Measurements from ENCODE around the gene SLC7A5.
"Not testable (repeated sequence)": the region's sequence is repeated elsewhere in the genome, so short reads cannot be mapped to it uniquely, and the experiment has no call there.

The SLC7A5 gene

DNA sequence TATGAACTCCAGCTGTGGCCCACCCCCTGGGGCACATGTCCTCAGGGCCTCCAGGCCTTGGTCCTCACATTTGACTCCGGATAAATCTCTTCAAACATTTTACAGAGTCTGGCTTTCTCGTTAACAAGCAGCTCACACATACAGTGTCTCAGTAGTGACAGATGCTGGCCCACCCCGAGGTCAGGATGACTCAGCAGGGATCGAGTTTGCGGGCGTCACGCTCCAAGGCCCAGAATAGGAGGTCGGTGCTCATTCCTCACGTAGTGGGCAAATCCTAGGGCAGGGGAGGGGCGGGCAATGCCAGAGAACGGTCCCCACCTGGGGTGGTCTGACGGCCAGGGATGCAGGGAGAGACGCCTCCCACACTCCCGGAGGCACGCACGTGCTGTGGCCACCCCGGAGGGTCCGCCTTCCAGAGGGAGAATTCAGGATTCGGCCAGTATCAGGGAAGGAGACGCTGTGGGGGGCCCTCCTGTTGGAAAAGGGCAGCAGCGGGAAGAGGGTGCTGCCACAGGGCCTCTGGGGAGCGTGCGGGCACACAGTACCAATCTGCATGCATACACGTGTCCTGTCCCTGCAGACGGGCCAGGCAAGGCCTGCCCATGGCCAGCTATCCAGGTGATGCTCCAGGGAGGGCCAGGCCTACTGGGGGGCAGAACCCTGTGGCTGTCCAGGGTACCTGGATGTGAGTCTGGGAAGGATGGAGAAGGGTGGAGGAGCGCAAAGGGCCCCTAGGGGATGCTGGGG, 8.6 kb downstream of the SLC7A5 start:
- H3K4me1 ChIP-seq (ENCODE audit: insufficient read depth, low read length), result peaks cover 99% of the 10 kb centered on the region
- peaks cover 92% of the 10 kb centered on the region for H3K36me3 ChIP-seq (ENCODE audit: insufficient read depth, low read length)
- no peak overlapping the region; the same call in 1 of the 2 replicates for H3K9ac ChIP-seq (ENCODE audit: low read depth, low read length)
- peak overlapping the region; percentile 45 for H3K27ac ChIP-seq (ENCODE audit: low read length)
- no peak overlapping the region for H2AFZ ChIP-seq (ENCODE audit: low read depth, low read length)
- TF ChIP-seq, protein P1, sequence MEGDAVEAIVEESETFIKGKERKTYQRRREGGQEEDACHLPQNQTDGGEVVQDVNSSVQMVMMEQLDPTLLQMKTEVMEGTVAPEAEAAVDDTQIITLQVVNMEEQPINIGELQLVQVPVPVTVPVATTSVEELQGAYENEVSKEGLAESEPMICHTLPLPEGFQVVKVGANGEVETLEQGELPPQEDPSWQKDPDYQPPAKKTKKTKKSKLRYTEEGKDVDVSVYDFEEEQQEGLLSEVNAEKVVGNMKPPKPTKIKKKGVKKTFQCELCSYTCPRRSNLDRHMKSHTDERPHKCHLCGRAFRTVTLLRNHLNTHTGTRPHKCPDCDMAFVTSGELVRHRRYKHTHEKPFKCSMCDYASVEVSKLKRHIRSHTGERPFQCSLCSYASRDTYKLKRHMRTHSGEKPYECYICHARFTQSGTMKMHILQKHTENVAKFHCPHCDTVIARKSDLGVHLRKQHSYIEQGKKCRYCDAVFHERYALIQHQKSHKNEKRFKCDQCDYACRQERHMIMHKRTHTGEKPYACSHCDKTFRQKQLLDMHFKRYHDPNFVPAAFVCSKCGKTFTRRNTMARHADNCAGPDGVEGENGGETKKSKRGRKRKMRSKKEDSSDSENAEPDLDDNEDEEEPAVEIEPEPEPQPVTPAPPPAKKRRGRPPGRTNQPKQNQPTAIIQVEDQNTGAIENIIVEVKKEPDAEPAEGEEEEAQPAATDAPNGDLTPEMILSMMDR (IDR thresholded peaks at IDR 0.05; ENCODE audit: borderline replicate concordance, extremely low read depth, low read length, poor library complexity, severe bottlenecking), result no peak
- no peak for TF ChIP-seq EZH2 (IDR thresholded peaks at IDR 0.05; ENCODE audit: borderline replicate concordance, low read depth, low read length, severe bottlenecking)
- H3K27me3 ChIP-seq (ENCODE audit: insufficient read depth, low read length, poor library complexity), result no peaks in the 10 kb centered on the region
- ATAC-seq (ENCODE audit: insufficient read depth, low read depth) (peak; percentile 33), DNase-seq (no peak)
- H3K79me2 ChIP-seq (ENCODE audit: insufficient read depth, low read length), result peaks cover 100% of the 10 kb centered on the region
- no peak overlapping the region; a peak in 1 of 4 replicates for H3K4me3 ChIP-seq (ENCODE audit: low read depth in 1 of 2, low read length in 2 of 2)
- peak overlapping the region; percentile 54 for H3K4me2 ChIP-seq (ENCODE audit: insufficient read depth, low read length)
- peaks cover 93% of the 10 kb centered on the region for H4K20me1 ChIP-seq (ENCODE audit: insufficient read depth, low read length)
- H3K9me3 ChIP-seq (ENCODE audit: insufficient read depth, low read length, severe bottlenecking), result no peaks in the 10 kb centered on the region

DNA sequence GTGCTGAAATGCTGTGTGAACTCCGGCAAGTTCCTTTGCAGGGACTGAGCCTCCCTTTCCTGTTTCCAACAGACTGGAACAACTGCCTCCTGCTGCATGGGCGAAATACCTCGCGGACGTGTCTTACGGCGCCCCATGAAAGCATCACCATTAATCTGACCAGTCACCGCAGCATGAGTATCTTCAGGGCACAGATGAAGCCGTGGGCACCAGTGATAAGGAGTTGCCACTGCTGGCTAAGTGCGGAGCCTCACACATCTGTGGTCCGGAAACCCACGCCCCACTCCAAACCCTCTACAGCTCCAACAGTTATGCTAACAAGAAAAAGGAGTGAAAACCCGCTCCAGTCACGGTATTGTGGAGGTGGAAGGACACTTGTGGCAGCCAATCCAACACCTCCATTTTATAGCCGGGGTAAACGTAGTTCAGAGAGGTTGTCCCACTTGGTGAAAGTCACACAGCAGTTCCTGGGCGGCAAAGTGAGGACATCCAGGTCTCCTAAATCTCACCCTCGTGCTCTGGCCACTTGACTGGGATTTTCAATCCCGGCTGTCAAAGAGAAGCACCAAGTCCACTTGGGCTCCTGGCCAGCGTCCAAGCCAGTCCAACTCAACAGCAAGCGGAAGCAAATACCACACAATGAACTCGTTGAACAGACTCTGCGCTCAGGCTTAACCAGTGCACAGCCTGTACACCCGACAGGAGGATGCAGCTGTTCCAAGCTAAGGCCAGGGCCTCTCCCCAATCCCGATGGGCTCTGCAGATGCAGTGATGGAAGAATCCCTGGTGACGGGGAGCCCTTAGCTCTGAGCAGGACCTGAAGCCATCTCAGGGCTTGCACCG, 10.9 kb downstream of the SLC7A5 start:
- Histone ChIP-seq H3K4me2 (ENCODE audit: insufficient read depth, low read length) (peak overlapping the region; percentile 32; the same call in 1 of the 2 replicates), H3K79me2 (ENCODE audit: insufficient read depth, low read length) (peaks cover 100% of the 10 kb centered on the region), H3K36me3 (ENCODE audit: insufficient read depth, low read length) (peaks cover 96% of the 10 kb centered on the region), H3K4me1 (ENCODE audit: insufficient read depth, low read length) (peaks cover 100% of the 10 kb centered on the region), H4K20me1 (ENCODE audit: insufficient read depth, low read length) (peaks cover 96% of the 10 kb centered on the region), H3K27ac (ENCODE audit: low read length) (peak overlapping the region; percentile 49; the same call in 1 of the 2 replicates)
- H3K27me3 ChIP-seq (ENCODE audit: insufficient read depth, low read length, poor library complexity); H2AFZ ChIP-seq (ENCODE audit: low read depth, low read length); ATAC-seq (ENCODE audit: insufficient read depth, low read depth); H3K9me3 ChIP-seq (ENCODE audit: insufficient read depth, low read length, severe bottlenecking); H3K4me3 ChIP-seq (ENCODE audit: low read depth in 1 of 2, low read length in 2 of 2); DNase-seq; H3K9ac ChIP-seq (ENCODE audit: low read depth, low read length): not testable (repeated sequence)

DNA sequence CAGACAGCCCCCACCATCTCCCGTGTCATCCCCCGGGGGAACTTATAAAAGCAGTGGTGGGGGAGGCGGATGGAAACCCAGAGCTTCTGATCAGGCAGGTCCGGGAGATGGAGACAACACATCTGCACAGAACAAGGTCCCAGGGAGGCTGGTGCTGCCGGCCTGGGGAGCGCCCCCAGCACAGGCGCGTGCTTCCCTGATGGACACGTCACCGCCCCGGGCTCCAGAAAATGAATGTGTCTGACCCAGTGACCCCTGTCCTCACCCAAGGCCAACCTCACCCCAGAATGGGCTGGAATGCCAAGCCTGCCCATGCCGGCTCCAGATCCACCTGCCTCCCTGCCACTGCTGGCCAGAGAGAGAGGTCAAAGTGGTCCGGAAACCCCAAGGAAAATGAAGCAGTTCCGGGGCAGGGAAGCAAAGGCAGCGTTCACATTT, 12.5 kb downstream of the SLC7A5 start:
- Histone ChIP-seq H3K27me3 (ENCODE audit: insufficient read depth, low read length, poor library complexity) (no peaks in the 10 kb centered on the region), H3K4me2 (ENCODE audit: insufficient read depth, low read length) (peak overlapping the region; percentile 33), H3K4me1 (ENCODE audit: insufficient read depth, low read length) (peaks cover 96% of the 10 kb centered on the region), H3K9me3 (ENCODE audit: insufficient read depth, low read length, severe bottlenecking) (no peaks in the 10 kb centered on the region), H2AFZ (ENCODE audit: low read depth, low read length) (no peak overlapping the region), H4K20me1 (ENCODE audit: insufficient read depth, low read length) (peaks cover 97% of the 10 kb centered on the region), H3K36me3 (ENCODE audit: insufficient read depth, low read length) (peaks cover 96% of the 10 kb centered on the region), H3K9ac (ENCODE audit: low read depth, low read length) (no peak overlapping the region), H3K79me2 (ENCODE audit: insufficient read depth, low read length) (peaks cover 100% of the 10 kb centered on the region), H3K4me3 (ENCODE audit: low read depth in 1 of 2, low read length in 2 of 2) (no peak overlapping the region), H3K27ac (ENCODE audit: low read length) (peak overlapping the region; percentile 35; the same call in 1 of the 2 replicates)
- no peak for TF ChIP-seq EZH2 (IDR thresholded peaks at IDR 0.05; ENCODE audit: borderline replicate concordance, low read depth, low read length, severe bottlenecking)
- TF ChIP-seq, protein P1 (IDR thresholded peaks at IDR 0.05; ENCODE audit: borderline replicate concordance, extremely low read depth, low read length, poor library complexity, severe bottlenecking), result no peak
- DNase-seq (no peak), ATAC-seq (ENCODE audit: insufficient read depth, low read depth) (no peak)
